Activated CD4-positive, CD25-positive, alpha-beta regulatory T cell treated with anti-CD3 and anti-CD28 coated beads, Interleukin-2, amount 50 U/mL, for 24 hours (primary cell): ENCODE data around the gene AKAP1.

Experiments used
- ATAC-seq, 2 donors: fragments of 150-1000 bp; cut with Tn5 transposase; one replicate each; pipeline ENCODE4 v1.10.0; 2021; ENCODE audit warnings: mild to moderate bottlenecking in 1 of 2, moderate library complexity in 1 of 2

Gene AKAP1, protein sequence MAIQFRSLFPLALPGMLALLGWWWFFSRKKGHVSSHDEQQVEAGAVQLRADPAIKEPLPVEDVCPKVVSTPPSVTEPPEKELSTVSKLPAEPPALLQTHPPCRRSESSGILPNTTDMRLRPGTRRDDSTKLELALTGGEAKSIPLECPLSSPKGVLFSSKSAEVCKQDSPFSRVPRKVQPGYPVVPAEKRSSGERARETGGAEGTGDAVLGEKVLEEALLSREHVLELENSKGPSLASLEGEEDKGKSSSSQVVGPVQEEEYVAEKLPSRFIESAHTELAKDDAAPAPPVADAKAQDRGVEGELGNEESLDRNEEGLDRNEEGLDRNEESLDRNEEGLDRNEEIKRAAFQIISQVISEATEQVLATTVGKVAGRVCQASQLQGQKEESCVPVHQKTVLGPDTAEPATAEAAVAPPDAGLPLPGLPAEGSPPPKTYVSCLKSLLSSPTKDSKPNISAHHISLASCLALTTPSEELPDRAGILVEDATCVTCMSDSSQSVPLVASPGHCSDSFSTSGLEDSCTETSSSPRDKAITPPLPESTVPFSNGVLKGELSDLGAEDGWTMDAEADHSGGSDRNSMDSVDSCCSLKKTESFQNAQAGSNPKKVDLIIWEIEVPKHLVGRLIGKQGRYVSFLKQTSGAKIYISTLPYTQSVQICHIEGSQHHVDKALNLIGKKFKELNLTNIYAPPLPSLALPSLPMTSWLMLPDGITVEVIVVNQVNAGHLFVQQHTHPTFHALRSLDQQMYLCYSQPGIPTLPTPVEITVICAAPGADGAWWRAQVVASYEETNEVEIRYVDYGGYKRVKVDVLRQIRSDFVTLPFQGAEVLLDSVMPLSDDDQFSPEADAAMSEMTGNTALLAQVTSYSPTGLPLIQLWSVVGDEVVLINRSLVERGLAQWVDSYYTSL

DNA sequence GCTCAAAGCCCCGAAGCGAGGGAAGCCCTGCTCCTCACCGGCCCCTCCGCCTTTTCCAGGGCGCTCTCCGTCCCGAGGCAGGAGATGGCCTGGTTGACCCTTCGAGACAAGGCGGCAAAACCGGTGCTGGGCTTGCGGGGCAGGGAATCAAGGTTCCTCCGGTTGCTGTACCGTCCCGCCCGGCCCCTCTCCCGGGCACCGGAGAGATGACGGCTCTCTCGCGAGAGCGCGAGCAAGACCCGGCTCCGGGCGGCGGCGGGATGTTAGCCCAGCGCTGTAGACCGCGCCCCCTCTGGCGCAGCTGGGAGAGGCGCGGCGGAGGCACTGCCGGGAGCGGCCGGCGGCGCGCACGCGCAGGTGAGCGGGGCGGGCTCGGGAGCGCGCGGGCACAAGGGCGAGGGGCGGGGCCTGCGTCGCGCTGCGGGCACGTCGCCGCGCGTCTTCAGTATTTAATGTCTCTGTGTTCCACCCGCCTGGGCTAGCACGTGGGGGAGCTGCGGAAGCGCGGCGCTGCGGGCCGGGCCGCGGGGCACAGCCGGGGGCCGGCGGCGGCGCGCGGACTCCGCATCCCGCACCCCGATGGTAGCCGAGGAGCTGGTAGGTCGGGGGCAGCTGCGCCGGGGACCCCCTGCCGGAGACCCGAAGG lies at the start of gene AKAP1:
TSS of gene AKAP1 (plus strand) at position 445 of the 646 bp plus-strand sequence. CDS start 20,219 bp downstream, outside the sequence.
- peak; percentile 92 to 93 for ATAC-seq

DNA sequence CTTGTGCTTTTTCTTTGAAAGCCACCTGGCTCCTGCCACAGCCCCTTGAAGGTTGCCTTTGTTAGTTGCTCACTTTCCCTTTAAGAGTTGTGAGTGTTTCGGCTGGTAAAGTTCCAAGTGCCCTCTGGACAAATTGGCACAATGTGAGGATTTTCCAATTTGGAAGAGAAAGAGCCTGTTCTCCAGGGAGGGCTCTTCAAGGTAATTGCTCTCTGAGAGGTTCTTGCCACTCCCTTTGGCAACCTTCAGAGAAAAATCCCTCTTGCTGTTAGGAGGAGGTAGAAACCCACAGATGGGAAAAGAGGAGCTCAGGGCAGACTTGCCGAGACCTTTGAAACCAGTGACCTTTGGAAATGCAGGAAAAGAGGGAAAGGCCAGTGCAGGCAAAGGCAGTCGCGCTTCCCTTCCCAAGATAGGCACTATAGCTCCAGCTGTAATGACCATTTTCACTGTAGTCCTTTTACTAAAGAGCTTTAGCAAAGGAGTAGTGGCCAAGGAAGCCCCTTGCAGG lies 49.0 kb upstream of the AKAP1 start:
- no peak for ATAC-seq

DNA sequence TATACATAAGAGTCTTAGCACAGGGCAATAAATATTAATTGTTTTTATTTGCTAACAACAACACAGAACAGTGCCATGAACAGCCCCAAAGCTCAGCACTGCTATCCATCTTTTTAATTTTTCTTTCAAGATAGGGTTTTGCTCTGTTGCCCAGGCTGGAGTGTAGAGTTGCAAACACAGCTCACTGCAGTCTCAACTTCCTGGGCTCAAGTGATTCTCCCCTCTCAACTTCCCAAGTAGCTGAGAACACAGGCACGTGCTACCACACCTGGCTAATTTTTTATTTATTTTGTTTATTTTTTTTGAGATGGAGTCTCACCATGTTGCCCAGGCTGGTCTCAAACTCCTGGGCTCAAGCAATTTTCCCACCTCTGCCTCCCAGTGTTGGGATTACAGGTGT lies 47.6 kb upstream of the AKAP1 start:
- ATAC-seq, result no peak

- no peak for ATAC-seq
Observed at GRCh38 chr17:57038486-57038885, 46.6 kb upstream of the AKAP1 start.

DNA sequence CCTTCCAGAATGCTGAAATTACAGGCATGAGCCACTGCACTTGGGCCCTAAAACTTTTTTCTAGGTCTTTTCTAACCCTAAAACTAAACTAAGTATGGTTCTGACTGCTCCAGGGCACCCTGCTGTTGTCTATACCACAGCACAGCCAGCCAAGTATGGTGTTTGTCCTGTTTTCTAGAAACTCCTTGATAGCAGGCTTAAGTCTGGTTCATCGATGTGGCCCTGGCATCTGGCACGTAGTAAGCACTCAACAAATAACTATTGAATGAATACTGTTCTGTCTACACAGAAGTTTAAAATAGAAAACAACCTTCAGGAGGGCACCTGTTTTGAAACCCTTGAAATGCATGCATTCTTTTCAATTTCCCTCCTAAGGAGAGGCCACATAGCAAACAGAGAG lies 44.5 kb upstream of the AKAP1 start:
- no peak for ATAC-seq

DNA sequence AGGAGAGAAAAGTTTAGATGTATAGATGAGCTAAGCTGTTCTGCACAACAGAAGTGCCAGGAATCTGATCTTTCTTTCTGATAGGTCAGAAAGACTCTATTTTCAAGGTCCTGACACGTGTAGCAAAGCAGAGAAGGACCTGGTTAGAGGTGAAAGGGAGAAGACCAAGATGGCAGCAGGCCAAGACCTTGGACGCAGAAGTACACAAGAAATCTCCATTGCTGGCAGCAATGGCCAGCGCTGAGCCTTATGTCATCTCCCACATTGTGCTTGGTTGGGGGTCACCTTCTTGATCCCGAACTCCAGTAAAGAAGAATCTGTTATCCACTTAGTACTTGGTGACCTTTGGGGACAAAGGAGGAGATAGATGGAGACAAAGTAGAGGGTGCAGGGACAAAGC lies 41.8 kb upstream of the AKAP1 start:
- no peak for ATAC-seq

GRCh38 chr17:57044976-57045867 lies 39.8 kb upstream of the AKAP1 start:
- no peak for ATAC-seq

DNA sequence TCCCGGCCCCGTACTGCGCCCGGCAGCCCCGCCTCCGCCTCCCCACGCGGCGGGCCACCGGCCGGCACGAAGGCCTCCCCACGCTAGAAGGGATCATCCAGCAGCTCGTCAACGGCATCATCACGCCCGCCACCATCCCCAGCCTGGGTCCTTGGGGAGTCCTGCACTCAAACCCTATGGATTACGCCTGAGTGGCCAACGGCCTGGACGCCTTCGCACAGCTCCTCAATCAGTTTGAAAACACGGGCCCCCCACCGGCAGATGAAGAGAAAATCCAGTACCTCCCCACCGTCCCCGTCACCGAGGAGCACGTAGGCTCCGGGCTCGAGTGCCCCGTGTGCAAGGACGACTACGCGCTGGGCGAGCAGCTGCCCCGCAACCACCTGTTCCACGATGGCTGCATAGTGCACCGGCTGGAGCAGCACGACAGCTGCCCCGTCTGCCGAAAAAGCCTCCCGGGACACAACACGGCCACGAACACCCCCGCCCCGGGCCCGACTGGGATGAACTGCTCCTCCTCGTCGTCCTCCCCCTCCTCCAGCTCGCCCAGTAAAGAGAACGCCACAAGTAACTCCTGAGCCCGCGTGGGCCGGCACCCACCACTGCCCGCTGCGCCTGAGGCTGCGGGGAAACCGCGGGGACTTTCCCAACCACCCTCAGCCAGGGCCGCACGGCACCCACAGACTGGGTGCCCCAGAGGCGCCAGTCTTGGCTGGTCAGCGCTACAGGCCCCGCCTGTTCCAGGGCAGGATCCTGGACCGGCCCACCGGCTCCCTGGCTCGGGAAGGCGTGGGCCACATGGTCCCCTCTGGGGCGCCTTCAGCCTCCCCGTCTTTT lies 39.0 kb upstream of the AKAP1 start:
- ATAC-seq, result peak; percentile 68 to 74

GRCh38 chr17:57046749-57047148 lies 38.3 kb upstream of the AKAP1 start:
- no peak for ATAC-seq

DNA sequence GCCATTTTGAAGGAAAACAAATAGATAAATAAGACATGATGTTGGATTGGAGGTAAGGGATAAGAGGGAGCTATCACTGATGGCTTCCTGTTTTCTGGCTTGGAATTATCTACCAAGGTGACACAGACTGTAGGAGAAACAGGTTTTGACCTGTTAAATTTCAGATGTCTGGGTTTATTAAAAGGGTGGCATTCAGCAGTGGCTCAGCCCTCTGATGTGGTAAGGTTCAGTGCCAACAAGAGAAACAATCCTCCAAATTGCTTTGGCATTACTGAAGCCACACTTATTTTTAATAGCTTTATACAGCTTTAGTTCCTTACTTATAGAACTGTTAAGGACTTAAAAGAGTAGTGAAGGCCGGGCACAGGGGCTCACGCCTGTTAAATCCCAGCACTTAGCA lies 37.0 kb upstream of the AKAP1 start:
- ATAC-seq, result no peak

- ATAC-seq, result no peak
Observed at GRCh38 chr17:57050306-57050705, 34.7 kb upstream of the AKAP1 start.

GRCh38 chr17:57051886-57052361 lies 33.1 kb upstream of the AKAP1 start:
- ATAC-seq, result no peak

DNA sequence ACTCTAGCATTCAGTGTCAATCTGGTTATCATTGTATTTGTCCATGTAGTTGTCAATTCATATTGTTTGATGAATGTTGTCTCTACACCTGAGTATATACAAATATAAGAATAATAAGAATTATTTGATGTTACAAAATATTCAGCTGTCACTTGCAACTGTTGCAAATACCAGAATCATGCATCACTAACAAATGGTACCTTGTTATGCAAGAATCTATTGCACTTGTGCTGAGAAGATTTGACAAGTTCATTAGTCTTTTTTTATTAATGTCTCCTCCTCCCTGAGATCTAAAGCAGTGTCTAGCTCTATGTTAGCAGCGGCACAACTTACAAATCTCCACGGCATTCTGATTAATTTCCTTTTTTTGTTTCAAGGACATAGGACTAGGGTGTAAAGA lies 22.2 kb upstream of the AKAP1 start:
- no peak for ATAC-seq

DNA sequence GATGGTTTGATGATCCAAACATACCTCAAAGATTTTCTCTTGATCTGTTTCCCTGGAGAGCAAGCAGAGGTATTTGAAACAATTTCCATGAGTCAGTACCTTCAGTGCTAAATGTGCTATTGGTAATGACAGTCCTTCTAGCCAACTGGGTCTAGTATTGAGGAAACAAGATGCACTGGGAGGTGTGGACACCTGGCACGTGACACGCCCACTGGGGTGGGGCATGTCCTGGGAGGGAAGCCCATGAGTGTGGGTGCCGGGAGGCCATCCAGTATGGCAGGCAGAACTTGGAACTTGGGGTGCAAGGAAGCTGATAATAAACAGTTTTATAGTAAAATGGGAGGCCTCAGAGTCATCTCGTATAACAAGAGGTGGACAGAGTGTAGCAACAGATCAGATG lies 17.9 kb upstream of the AKAP1 start:
- ATAC-seq, result no peak

DNA sequence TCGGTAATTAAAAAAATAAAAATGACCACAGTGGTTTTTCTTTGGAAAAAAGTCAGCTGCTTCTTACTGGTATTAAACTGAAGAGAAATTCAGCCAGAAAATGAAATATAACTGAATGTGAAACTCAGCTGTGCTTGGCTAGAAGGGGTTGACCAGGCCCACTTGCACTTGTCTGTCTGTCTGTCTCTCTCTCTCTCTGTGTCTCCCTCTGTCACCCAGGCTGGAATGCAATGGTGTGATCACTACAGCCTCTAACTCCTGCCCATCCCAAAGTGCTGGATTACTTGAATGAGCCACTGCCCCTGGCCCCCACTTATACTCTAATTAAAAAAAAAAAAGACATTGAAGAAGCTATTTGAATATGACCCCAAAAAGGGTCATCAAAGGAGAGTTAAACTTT lies 17.3 kb upstream of the AKAP1 start:
- ATAC-seq, result no peak

GRCh38 chr17:57068222-57068658 lies 16.8 kb upstream of the AKAP1 start:
- ATAC-seq, result no peak

DNA sequence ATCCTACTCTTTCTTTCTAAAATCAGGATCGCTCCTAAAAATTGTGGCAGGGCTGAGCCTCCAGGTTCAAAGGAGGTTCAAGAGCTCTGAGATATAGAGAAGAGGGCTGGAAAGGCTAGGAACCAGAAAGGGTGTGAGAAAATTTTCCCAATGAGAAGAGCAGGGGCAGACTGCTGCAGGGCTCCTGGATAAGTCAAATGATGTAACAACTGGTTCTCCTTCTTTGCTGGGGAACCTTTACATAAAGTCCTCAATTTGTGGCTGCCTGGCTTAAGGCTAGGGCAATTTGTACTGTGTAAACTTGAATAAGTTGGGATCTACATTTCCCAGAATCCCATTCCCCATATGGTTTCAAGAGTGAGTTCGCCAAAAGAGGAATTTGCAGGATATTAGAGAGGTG lies 16.3 kb upstream of the AKAP1 start:
- ATAC-seq, result no peak

DNA sequence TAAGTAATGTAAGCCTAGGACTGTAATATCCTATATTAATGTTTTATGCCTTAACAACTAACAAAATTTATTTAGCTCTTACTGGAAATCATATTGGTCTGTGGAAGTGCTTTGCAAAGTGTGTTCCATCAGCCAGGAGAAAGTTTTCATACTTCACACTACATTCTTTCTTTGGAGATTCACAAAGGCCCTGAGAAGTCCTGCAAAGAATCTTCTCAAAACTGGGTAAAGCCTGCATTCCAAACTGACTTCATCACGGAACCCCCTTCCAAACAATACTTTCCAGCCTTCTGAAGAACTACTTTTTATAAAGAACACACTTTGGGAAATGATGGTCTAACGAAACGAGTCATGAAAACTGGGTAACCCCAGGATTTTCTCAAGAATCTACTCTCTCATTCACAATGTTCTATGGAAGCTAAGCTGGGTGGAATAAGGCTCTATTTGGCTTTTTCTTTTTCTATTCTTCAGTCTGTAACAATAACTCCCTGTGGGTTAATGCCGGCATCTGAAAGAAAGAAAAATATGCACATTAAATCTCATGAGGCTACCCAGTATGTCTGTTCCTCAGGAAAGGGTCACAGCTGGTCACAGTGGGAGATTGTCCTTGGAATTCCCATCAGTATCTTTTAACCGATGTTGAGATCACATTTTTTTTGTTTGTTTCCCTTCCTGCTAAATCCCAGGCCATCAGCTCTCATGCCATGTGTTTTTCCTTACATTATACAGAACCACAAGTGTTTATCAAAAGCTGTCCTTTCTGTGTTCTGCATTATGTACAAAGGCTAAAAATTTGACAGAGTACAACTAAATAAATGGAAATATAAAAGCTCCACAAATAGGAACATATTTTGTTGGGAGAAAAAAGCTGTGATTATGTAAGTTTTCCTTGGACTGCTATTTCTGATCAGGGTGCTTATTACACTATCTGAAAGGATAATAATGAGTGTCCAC lies 12.8 kb upstream of the AKAP1 start:
- no peak for ATAC-seq

DNA sequence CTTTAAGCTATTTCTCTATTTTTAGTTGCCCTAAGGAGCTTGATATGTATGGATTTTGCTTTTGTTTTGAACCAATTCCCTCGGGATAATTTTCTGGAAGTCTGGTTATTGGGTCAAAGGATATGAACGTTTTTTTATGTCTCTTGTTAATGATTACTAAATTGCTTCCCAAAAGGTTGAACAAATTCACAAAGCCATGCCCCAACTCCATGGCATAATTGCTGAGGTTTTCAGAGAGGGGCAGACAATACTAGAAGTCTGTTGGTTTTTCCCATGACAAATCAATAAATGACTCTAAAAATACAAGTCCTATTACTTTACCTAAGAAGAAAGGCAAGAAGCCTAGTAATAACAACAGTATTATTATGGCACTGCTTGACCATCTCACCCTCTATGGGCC lies 11.4 kb upstream of the AKAP1 start:
- no peak for ATAC-seq

DNA sequence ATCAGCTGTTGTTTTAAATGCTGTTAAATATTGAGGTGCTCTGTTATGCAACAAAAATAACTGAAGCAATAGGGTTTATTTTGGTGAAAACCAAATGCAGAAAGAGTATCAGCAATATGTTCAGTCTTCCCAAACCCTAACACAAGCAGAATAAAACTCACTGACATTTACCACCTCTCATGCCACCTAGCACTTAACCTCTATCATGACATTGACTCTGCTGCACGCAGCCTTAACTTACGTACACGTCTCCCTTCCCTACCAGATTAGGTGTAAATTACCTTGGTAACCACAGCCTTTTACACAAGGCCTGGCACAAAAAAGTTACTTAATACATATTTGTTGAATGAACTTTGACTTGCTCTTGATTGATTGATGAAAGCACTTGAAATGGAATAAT lies 9.9 kb upstream of the AKAP1 start:
- no peak for ATAC-seq
